ENCODE results near the gene ARGLU1.

GRCh38 chr13:106498158-106498557 is 69.8 kb downstream of the ARGLU1 start:
- TF ChIP-seq POLR2A (IDR thresholded peaks at IDR 0.05) (no peak), POLR2AphosphoS5 (IDR thresholded peaks at IDR 0.05) (no peak)
- TF ChIP-seq, protein P1, sequence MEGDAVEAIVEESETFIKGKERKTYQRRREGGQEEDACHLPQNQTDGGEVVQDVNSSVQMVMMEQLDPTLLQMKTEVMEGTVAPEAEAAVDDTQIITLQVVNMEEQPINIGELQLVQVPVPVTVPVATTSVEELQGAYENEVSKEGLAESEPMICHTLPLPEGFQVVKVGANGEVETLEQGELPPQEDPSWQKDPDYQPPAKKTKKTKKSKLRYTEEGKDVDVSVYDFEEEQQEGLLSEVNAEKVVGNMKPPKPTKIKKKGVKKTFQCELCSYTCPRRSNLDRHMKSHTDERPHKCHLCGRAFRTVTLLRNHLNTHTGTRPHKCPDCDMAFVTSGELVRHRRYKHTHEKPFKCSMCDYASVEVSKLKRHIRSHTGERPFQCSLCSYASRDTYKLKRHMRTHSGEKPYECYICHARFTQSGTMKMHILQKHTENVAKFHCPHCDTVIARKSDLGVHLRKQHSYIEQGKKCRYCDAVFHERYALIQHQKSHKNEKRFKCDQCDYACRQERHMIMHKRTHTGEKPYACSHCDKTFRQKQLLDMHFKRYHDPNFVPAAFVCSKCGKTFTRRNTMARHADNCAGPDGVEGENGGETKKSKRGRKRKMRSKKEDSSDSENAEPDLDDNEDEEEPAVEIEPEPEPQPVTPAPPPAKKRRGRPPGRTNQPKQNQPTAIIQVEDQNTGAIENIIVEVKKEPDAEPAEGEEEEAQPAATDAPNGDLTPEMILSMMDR (IDR thresholded peaks at IDR 0.05): no peak

Measured in breast epithelium (tissue), 3 donors.